ENCODE data around the gene ANKRD44.

DNA sequence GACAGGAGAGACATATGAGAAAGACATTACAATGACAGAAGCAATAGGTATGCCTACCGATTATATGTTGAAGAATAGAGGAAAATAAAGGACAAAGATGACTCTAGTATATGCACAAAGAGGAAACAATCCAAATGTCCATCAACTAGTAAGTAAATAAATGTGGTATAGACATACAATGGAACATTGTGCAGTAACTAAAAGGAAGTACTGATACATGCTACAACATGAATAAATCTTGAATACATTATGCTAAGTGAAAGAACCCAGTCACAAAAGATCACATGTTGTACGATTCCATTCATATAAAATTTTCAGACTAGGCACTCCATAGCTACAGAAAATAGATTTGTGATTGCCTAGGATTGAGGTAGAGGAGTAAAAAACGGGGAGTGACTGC lies 355.5 kb downstream of the ANKRD44 start:
- TF ChIP-seq CTCF (IDR thresholded peaks at IDR 0.05), result no peak
- no peak for TF ChIP-seq POLR2A (IDR thresholded peaks at IDR 0.05)
